Right lobe of liver (tissue), 4 donors: ENCODE measurements around the gene SH3GL2.

Experiments used
- CTCF ChIP-seq, 4 donors: fragments of 200-600 bp in 3 of 4; fragments of 450-650 bp in 1 of 4; IDR thresholded peaks; one replicate each; pipeline versions ENCODE4 v1.5.1 to v1.8.0; 2016 to 2022; ENCODE audit warnings: antibody characterized with exemption in 4 of 4, mild to moderate bottlenecking in 2 of 4
- POLR2A ChIP-seq: fragments of 450-650 bp; IDR thresholded peaks from one replicate; pipeline ENCODE4 v1.6.1; 2017; ENCODE audit warnings: antibody characterized with exemption, mild to moderate bottlenecking
- donor health status: DM: no; HTN: no; CAD: no.
- donor health status: DM: no; HTN: no; CAD: no.
- donor health status: DM: no; HTN: yes; CAD: no.

- TF ChIP-seq CTCF (IDR thresholded peaks at IDR 0.05) (no peak), POLR2A (no peak)
Measured at GRCh38 chr9:17636821-17637220, 58.0 kb downstream of the SH3GL2 start.
